Neural crest cell (in vitro differentiated cells): ENCODE data around the gene TNRC6B. TPM values are rescaled to one million over a fixed set of nuclear protein-coding genes. Genes with fewer than 3 reads are reported as not detected.

ENCODE experiments used
- DNase-seq: peaks from one replicate; pipeline ENCODE4 v3.0.0; 2021; ENCODE audit warnings: low read depth, mixed read lengths, low spot score
- H3K27ac Mint-ChIP-seq: one replicate; pipeline ENCODE4 v1.8.0; 2021; ENCODE audit warnings: mild to moderate bottlenecking, mixed read lengths; ENCODE audit not compliant: unreplicated experiment
- H3K27me3 Mint-ChIP-seq: 2 replicates; pipeline ENCODE4 v1.8.0; 2021; ENCODE audit warnings: low read depth, mild to moderate bottlenecking, mixed read lengths
- H3K36me3 Mint-ChIP-seq: 2 replicates; pipeline ENCODE4 v1.8.0; 2021; ENCODE audit warnings: low read depth, mild to moderate bottlenecking, mixed read lengths
- H3K4me1 Mint-ChIP-seq: 2 replicates; pipeline ENCODE4 v1.8.0; 2021; ENCODE audit warnings: mixed read lengths
- H3K4me3 Mint-ChIP-seq: one replicate; pipeline ENCODE4 v1.8.0; 2021; ENCODE audit warnings: mild to moderate bottlenecking, mixed read lengths
- H3K9me3 Mint-ChIP-seq: 2 replicates; pipeline ENCODE4 v1.8.0; 2021; ENCODE audit warnings: mixed read lengths
- CTCF ChIP-seq: fragments of 200-600 bp; sonication (generic); conservative IDR thresholded peaks from 2 replicates; pipeline ENCODE4 v1.5.0; 2021; ENCODE audit warnings: antibody characterized with exemption, mild to moderate bottlenecking
- total RNA-seq: library from RNA; stranded (reverse); gene quantifications from 2 replicates; pipeline ENCODE4 v1.2.1, GENCODE V29; 2021

The TNRC6B gene
- total RNA-seq, 1 donor from 2014 or later, result 36.8 TPM

- Mint-ChIP-seq H3K9me3 (no peaks in the 10 kb centered on the region), H3K27me3 (no peaks in the 10 kb centered on the region), H3K27ac (peak overlapping the region; percentile 85), H3K4me3 (no peak overlapping the region), H3K4me1 (peaks cover 59% of the 10 kb centered on the region), H3K36me3 (no peaks in the 10 kb centered on the region)
- no peak for TF ChIP-seq CTCF
- DNase-seq, result no peak
These were observed 152.9 kb downstream of the TNRC6B start for GRCh38 chr22:40330615-40331014.

GRCh38 chr22:40331706-40332105 is 154.0 kb downstream of the TNRC6B start:
- Mint-ChIP-seq H3K4me3 (peak overlapping the region; percentile 35), H3K36me3 (no peaks in the 10 kb centered on the region), H3K27ac (no peak overlapping the region), H3K4me1 (peaks cover 54% of the 10 kb centered on the region), H3K9me3 (no peaks in the 10 kb centered on the region), H3K27me3 (no peaks in the 10 kb centered on the region)
- no peak for DNase-seq
- TF ChIP-seq CTCF, result no peak

- H3K9me3 Mint-ChIP-seq, result no peaks in the 10 kb centered on the region
- H3K36me3 Mint-ChIP-seq, result no peaks in the 10 kb centered on the region
- peaks cover 47% of the 10 kb centered on the region for H3K4me1 Mint-ChIP-seq
These were observed 154.6 kb downstream of the TNRC6B start for GRCh38 chr22:40332319-40332781.

GRCh38 chr22:40334060-40334459 is 156.3 kb downstream of the TNRC6B start:
- no peak for TF ChIP-seq CTCF
- DNase-seq, result no peak
- H3K4me1 Mint-ChIP-seq, result peaks cover 30% of the 10 kb centered on the region
- no peaks in the 10 kb centered on the region for H3K27me3 Mint-ChIP-seq
- H3K27ac Mint-ChIP-seq, result no peak overlapping the region
- no peak overlapping the region for H3K4me3 Mint-ChIP-seq
- no peaks in the 10 kb centered on the region for H3K36me3 Mint-ChIP-seq
- no peaks in the 10 kb centered on the region for H3K9me3 Mint-ChIP-seq

More at GRCh38 chr22:40332319-40332781, 154.6 kb downstream of the TNRC6B start:
- H3K27ac Mint-ChIP-seq, result no peak overlapping the region
- TF ChIP-seq CTCF, result no peak
- H3K27me3 Mint-ChIP-seq, result no peaks in the 10 kb centered on the region
- no peak overlapping the region for H3K4me3 Mint-ChIP-seq
- DNase-seq, result no peak

GRCh38 chr22:40334899-40335298 is 157.2 kb downstream of the TNRC6B start:
- peaks cover 26% of the 10 kb centered on the region for H3K4me1 Mint-ChIP-seq
- H3K27me3 Mint-ChIP-seq, result no peaks in the 10 kb centered on the region
- no peaks in the 10 kb centered on the region for H3K9me3 Mint-ChIP-seq
- H3K36me3 Mint-ChIP-seq, result no peaks in the 10 kb centered on the region
- no peak overlapping the region for H3K27ac Mint-ChIP-seq
- TF ChIP-seq CTCF, result no peak
- no peak for DNase-seq
- no peak overlapping the region for H3K4me3 Mint-ChIP-seq

- TF ChIP-seq CTCF, result no peak
- Mint-ChIP-seq H3K36me3 (no peaks in the 10 kb centered on the region), H3K4me1 (peaks cover 21% of the 10 kb centered on the region), H3K27me3 (no peaks in the 10 kb centered on the region), H3K27ac (no peak overlapping the region), H3K4me3 (no peak overlapping the region), H3K9me3 (no peaks in the 10 kb centered on the region)
- DNase-seq, result no peak
These were observed 157.6 kb downstream of the TNRC6B start for GRCh38 chr22:40335358-40335757.
